ENCODE results near the gene ADCY9.

GRCh38 chr16:4070936-4071335 lies 45.3 kb downstream of the ADCY9 start:
- TF ChIP-seq EZH2 (IDR thresholded peaks at IDR 0.05; ENCODE audit: borderline replicate concordance, low read depth, low read length, poor library complexity, severe bottlenecking), result no peak
- no peak for TF ChIP-seq CTCF (conservative IDR thresholded peaks at IDR 0.05; ENCODE audit: low read depth, low read length)

All from A673 (cell line).